GM23338 (cell line): ENCODE results near the gene KLK1. TPM values are rescaled to one million over a fixed set of nuclear protein-coding genes. Genes with fewer than 3 reads are reported as not detected.

ENCODE experiments used
- ATAC-seq: fragments of 200-7000 bp; cut with Tn5 transposase; 3 replicates; pipeline ENCODE4 v1.9.1; 2020
- DNase-seq: peaks from one replicate; pipeline ENCODE4 v3.0.0-alpha.2; 2015; ENCODE audit warnings: low spot score
- H2AFZ ChIP-seq: fragments of 200-600 bp; sonication (generic); 2 replicates; pipeline ENCODE4 v1.8.0; 2016; ENCODE audit warnings: antibody characterized with exemption, mild to moderate bottlenecking, moderate library complexity
- H3F3A ChIP-seq: fragments of 200-600 bp; sonication (generic); replicated peaks from 2 replicates; pipeline ENCODE4 v1.8.0; 2017; ENCODE audit warnings: antibody characterized with exemption, mixed run types, low read depth
- H3K27ac ChIP-seq: fragments of 200-600 bp; sonication (generic); 2 replicates; pipeline ENCODE4 v1.6.1; 2016; ENCODE audit warnings: low read depth
- H3K27me3 ChIP-seq: fragments of 200-600 bp; sonication (generic); 2 replicates; pipeline ENCODE4 v1.8.0; 2016; ENCODE audit warnings: mild to moderate bottlenecking, mixed run types, moderate library complexity; ENCODE audit not compliant: insufficient read depth
- H3K36me3 ChIP-seq: fragments of 200-600 bp; sonication (generic); 2 replicates; pipeline ENCODE4 v1.8.0; 2016; ENCODE audit warnings: mild to moderate bottlenecking; ENCODE audit not compliant: insufficient read depth
- H3K4me1 ChIP-seq: fragments of 200-600 bp; sonication (generic); 2 replicates; pipeline ENCODE4 v1.8.0; 2016; ENCODE audit warnings: mild to moderate bottlenecking, moderate library complexity; ENCODE audit not compliant: insufficient read depth
- H3K4me2 ChIP-seq: fragments of 200-600 bp; sonication (generic); 2 replicates; pipeline ENCODE4 v1.7.1; 2017; ENCODE audit warnings: mixed run types
- H3K4me3 ChIP-seq: fragments of 200-600 bp; sonication (generic); 2 replicates; pipeline ENCODE4 v1.6.1; 2016; ENCODE audit warnings: mixed run types
- H3K79me2 ChIP-seq: fragments of 200-600 bp; sonication (generic); replicated peaks from 2 replicates; pipeline ENCODE4 v1.8.0; 2017; ENCODE audit warnings: mild to moderate bottlenecking; ENCODE audit not compliant: insufficient read depth
- H3K9me2 ChIP-seq: fragments of 200-600 bp; sonication (generic); 2 replicates; pipeline ENCODE4 v1.8.0; 2017; ENCODE audit not compliant: insufficient read depth
- H4K20me1 ChIP-seq: fragments of 200-600 bp; sonication (generic); replicated peaks from 2 replicates; pipeline ENCODE4 v1.8.0; 2017; ENCODE audit warnings: mild to moderate bottlenecking; ENCODE audit not compliant: insufficient read depth
- H3K27ac Mint-ChIP-seq: 2 replicates; pipeline ENCODE4 v1.8.0; 2020; ENCODE audit warnings: inconsistent platforms, mild to moderate bottlenecking, moderate library complexity, mixed read lengths
- H3K27me3 Mint-ChIP-seq: 3 replicates; pipeline ENCODE4 v1.8.0; 2022; ENCODE audit warnings: low read depth, mild to moderate bottlenecking, moderate library complexity, mixed read lengths, inconsistent platforms; ENCODE audit not compliant: insufficient read depth, poor library complexity
- H3K36me3 Mint-ChIP-seq: 3 replicates; pipeline ENCODE4 v1.8.0; 2021; ENCODE audit warnings: low read depth, mild to moderate bottlenecking, inconsistent platforms, moderate library complexity, mixed read lengths
- H3K4me1 Mint-ChIP-seq: 3 replicates; pipeline ENCODE4 v1.8.0; 2020; ENCODE audit warnings: mild to moderate bottlenecking, inconsistent platforms, mixed read lengths
- H3K4me3 Mint-ChIP-seq: 3 replicates; pipeline ENCODE4 v1.8.0; 2021; ENCODE audit warnings: moderate library complexity, mild to moderate bottlenecking, inconsistent platforms, mixed read lengths
- H3K9me3 Mint-ChIP-seq: 3 replicates; pipeline ENCODE4 v1.8.0; 2020; ENCODE audit warnings: moderate library complexity, mild to moderate bottlenecking, inconsistent platforms, mixed read lengths
- CREB1 ChIP-seq: fragments of 250-450 bp; sonication (Bioruptor Pico); IDR thresholded peaks from 2 replicates; pipeline ENCODE4 v1.5.0; 2020; ENCODE audit warnings: low read depth, mild to moderate bottlenecking, moderate library complexity
- CTCF ChIP-seq, 2 experiments: fragments of 200-600 bp in 1 of 2; sonication (generic) in 1 of 2; conservative IDR thresholded peaks; 2 replicates each; pipeline versions ENCODE4 v1.5.1 to v1.6.1; 2016 to 2017; ENCODE audit warnings: antibody characterized with exemption in 2 of 2, low read depth in 2 of 2, mild to moderate bottlenecking in 2 of 2, moderate library complexity in 1 of 2
- ETS1 ChIP-seq: IDR thresholded peaks from 2 replicates; pipeline ENCODE4 v1.6.1; 2016; ENCODE audit warnings: antibody characterized with exemption
- EZH2 ChIP-seq: fragments of 200-600 bp; sonication (generic); IDR thresholded peaks from one replicate; pipeline ENCODE4 v1.8.0; 2017; ENCODE audit warnings: antibody characterized with exemption, mild to moderate bottlenecking, low read depth; ENCODE audit not compliant: unreplicated experiment
- EZH2phosphoT487 ChIP-seq: fragments of 200-600 bp; sonication (generic); IDR thresholded peaks from one replicate; pipeline ENCODE4 v1.8.1; 2018; ENCODE audit warnings: antibody characterized with exemption; ENCODE audit not compliant: unreplicated experiment
- JUNB ChIP-seq: IDR thresholded peaks from one replicate; pipeline ENCODE4 v1.6.1; 2016; ENCODE audit warnings: antibody characterized with exemption; ENCODE audit not compliant: unreplicated experiment
- NANOG ChIP-seq: IDR thresholded peaks from 2 replicates; pipeline ENCODE4 v1.6.1; 2016; ENCODE audit warnings: antibody characterized with exemption, borderline replicate concordance
- POLR2AphosphoS5 ChIP-seq: IDR thresholded peaks from 2 replicates; pipeline ENCODE4 v1.6.1; 2016; ENCODE audit warnings: antibody characterized with exemption, low read depth
- REST ChIP-seq: IDR thresholded peaks from one replicate; pipeline ENCODE4 v1.6.1; 2018; ENCODE audit warnings: antibody characterized with exemption; ENCODE audit not compliant: unreplicated experiment
- STAT1 ChIP-seq: IDR thresholded peaks from one replicate; pipeline ENCODE4 v1.6.1; 2016; ENCODE audit warnings: antibody characterized with exemption; ENCODE audit not compliant: unreplicated experiment
- ZNF114 ChIP-seq: fragments of 250-450 bp; sonication (Bioruptor Pico); IDR thresholded peaks from 2 replicates; pipeline ENCODE4 v1.5.0; 2020; ENCODE audit warnings: mild to moderate bottlenecking, moderate library complexity
- ZNF331 ChIP-seq: fragments of 250-450 bp; sonication (Bioruptor Pico); IDR thresholded peaks from 2 replicates; pipeline ENCODE4 v1.5.0; 2020; ENCODE audit warnings: low read depth, mild to moderate bottlenecking, moderate library complexity
- ZNF462 ChIP-seq: fragments of 250-450 bp; sonication (Bioruptor Pico); IDR thresholded peaks from 2 replicates; pipeline ENCODE4 v1.5.0; 2020; ENCODE audit warnings: mild to moderate bottlenecking, moderate library complexity
- polyA plus RNA-seq: library from polyadenylated mRNA; unstranded; fragments of >200 nt; fragmentation: Nextera tagmentation; extraction: Ambion mirVana; gene quantifications from 2 replicates; pipeline ENCODE4 v1.2.1, GENCODE V29; 2016
- total RNA-seq: library from RNA; depleted of rRNA; stranded (reverse); fragments of >200 nt; shearing (Covaris generic); gene quantifications from 2 replicates; pipeline ENCODE4 v1.2.3, GENCODE V29; 2014

The KLK1 gene
- total and polyA plus RNA-seq, 2 experiments from 2014 or later, result 0.31 to 3.0 TPM

GRCh38 chr19:50772476-50772875, 51.1 kb downstream of the KLK1 start:
- Histone ChIP-seq H4K20me1 (no peaks in the 10 kb centered on the region), H2AFZ (no peak overlapping the region), H3K4me2 (no peak overlapping the region), H3K27me3 (peaks cover 39% of the 10 kb centered on the region), H3K27ac (no peak overlapping the region), H3K4me1 (peaks cover 3% of the 10 kb centered on the region), H3K4me3 (no peak overlapping the region), H3K79me2 (no peaks in the 10 kb centered on the region), H3F3A (no peaks in the 10 kb centered on the region; the same call in 1 of the 2 replicates), H3K36me3 (no peaks in the 10 kb centered on the region), H3K9me2 (no peaks in the 10 kb centered on the region)
- no peak for TF ChIP-seq ETS1
- no peak for TF ChIP-seq POLR2AphosphoS5
- TF ChIP-seq ZNF462, result no peak
- TF ChIP-seq EZH2phosphoT487, result no peak
- no peak for TF ChIP-seq JUNB
- no peak for TF ChIP-seq CTCF (conservative IDR thresholded peaks at IDR 0.05; ENCODE audit: low read depth in 2 of 2)
- TF ChIP-seq CREB1, result no peak
- TF ChIP-seq STAT1, result no peak
- TF ChIP-seq NANOG, result no peak
- TF ChIP-seq REST, result no peak
- no peak for TF ChIP-seq ZNF114 (CRISPR knock-in tag)
- no peak for TF ChIP-seq EZH2
- no peak for TF ChIP-seq ZNF331 (CRISPR knock-in tag)
- H3K36me3 Mint-ChIP-seq, result peaks cover 25% of the 10 kb centered on the region
- H3K27me3 Mint-ChIP-seq, result peaks cover 6% of the 10 kb centered on the region
- no peaks in the 10 kb centered on the region for H3K4me1 Mint-ChIP-seq
- H3K27ac Mint-ChIP-seq, result no peak overlapping the region
- DNase-seq (peak; percentile 68), ATAC-seq (no peak)
- H3K4me3 Mint-ChIP-seq, result no peak overlapping the region
- H3K9me3 Mint-ChIP-seq, result peaks cover 95% of the 10 kb centered on the region
